Ecto neural progenitor cell (in vitro differentiated cells): ENCODE measurements around the gene TAX1BP1.

Source experiments
- DNase-seq: peaks from one replicate; pipeline ENCODE4 v3.0.0-alpha.2; 2018; ENCODE audit warnings: low spot score

TAX1BP1 gene

DNA sequence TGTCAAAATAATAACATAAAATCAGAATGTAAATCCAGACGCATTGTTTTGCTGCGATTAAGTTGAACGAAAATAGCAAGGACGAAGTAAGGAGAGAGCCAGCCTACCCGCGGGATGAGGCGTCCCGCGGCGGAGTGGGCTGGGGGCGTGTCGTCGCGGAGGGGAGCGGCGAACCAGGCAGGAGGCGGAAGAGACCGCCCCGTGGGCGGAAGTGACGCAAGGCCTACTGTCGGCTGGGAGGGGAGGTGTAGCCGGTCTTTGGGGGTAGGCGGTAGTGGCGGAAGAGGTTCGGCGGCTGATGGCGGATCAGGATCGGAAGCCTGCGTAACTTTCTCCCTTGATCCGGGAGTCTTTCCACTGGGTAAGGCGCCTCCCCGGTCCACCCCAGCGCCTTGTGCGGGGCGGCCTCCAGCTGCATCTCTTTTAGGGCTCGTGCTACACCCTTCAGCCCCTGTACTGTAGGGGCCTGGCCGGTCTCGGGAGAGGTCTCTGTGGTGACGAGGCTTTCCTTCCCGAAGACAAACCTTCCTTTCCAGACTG is at the start of gene TAX1BP1:
Gene TAX1BP1 (plus strand): TSS at position 254 of the 540 bp plus-strand sequence. CDS start 8,363 bp downstream, outside the sequence.
- peak; percentile 94 for DNase-seq

DNA sequence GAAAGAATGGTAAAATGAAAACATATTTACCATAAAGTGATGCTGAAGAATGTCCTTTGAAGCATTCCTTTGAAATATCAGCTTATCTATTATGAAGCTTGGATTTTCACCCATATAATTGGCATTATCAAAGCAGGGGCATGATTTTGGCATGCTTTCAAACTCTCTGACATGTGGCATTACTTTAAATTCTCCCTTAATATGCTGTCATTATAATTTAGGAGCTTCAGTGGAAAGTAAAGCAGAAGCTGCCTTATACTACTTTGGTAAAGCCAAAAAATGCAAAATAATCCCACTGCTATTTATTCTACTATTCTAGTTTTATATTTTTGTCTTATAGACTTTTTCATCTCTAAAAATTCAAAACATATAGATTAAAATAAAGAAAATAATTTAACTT is 49.3 kb upstream of the TAX1BP1 start:
- DNase-seq = no peak

DNA sequence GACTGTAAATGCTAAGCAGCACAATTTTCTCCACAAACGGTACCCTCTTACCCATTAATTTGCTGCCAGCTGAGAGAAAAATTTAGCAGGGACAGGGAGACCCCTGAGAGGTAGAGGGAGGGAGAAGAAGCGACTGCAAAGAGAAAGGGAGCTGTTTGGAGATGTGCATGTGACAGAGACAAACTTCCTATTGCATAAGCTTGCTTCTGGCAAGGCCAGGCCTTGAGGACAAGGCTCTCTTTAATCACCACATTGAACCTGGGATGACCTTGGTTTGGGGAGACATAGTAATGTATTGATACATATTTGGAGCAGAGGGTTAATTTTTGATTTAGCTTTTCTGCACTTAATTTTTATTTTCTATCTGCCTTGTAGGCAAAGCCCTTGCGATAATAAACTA is 46.2 kb upstream of the TAX1BP1 start:
- DNase-seq = no peak

DNA sequence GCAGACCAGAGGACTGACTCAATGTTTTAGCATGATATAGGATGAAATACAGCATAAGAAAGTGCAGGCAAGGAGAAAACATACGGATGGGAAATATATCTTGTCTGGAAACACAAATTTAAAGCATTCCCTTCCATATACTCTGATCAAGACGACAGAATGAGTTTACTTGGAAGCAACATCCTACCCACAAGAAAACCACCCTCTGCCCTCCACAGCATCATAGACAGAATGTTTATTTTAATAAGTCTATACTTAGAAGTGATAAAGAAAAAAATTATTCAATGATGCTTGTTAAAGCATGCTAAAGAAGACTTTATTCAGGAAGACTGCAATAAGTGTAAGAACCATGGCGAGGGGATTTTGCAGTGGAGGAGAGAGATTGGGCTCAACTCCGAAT is 44.9 kb upstream of the TAX1BP1 start:
- DNase-seq = no peak

DNA sequence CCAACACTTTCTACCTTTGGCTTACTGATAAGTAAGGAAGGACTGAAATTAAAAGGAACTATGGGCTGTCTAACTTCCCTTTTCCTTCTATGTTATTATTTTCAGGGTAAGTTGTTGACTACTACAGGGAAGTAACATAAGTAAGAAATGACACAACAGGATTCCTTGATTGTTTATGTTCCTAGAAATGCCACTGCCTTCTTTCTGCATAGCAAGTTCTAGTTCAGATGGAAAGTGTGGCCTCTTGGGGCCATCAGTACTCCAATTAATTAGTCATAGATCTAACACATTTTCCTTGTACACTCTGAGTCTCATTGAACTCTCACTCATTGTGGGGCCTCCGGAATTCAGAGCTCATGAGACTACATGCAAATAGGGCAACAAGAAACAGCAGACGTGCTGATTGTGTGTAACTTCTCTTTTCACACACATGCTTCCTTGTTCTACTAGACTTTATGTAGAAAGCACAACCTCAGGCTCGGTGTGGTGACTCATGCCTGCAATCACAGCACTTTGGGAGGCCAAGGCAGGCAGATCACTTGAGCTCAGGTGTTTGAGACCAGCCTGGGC is 42.0 kb upstream of the TAX1BP1 start:
- no peak for DNase-seq

DNA sequence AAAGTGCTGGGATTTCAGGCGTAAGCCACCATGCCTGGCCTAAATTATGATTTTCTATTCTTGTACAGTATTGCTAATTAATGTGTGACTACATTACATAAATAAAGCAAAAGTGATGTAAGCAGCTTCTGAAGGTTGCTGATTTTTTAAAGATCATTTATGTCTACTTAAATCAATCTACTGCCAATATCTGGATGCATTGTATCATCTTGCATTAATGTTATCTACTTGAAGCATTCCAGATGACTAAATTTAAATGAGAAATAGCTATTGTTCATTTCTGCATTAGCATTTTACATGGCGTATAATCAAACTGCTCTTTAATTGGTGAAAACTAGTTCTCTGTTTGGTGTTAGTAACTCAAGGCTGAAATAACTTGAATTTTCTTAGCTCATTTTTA is 40.2 kb upstream of the TAX1BP1 start:
- no peak for DNase-seq

DNA sequence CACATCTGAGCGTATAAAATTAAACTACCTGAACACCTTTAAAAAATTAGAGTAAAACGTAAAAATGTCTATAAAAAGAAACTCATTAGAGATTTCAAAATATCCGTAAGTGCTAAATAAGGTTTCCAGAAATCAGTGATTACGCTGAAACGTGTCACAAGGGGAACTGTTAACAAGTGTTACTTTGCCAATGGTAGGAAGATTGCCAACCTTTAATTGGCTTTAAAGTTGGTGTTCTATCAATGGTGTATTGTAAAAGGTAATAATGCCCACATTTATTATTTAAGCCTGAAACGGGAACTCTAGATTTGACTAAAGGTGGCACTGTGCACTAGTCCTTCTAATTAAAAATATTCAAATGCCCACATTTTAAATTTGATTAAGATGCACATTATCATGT is 39.5 kb upstream of the TAX1BP1 start:
- DNase-seq = no peak

DNA sequence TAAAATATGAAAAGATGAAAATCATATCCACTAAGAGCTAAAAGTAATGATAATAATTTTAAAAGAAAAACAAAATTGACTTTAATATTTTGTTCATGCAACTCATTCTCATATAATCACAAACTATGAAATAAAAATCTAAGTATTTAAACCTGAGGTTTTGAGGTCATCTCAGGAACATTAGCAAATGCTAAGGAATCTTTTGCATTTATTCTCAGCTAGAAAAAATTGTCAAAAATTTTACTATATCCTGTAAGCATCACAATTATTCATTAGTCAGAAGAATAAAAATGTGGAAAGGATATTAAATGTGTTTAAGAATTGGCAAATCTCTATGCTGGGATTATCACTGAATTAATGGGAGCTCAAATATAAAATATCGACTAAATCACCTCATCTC is 36.8 kb upstream of the TAX1BP1 start:
- no peak for DNase-seq

DNA sequence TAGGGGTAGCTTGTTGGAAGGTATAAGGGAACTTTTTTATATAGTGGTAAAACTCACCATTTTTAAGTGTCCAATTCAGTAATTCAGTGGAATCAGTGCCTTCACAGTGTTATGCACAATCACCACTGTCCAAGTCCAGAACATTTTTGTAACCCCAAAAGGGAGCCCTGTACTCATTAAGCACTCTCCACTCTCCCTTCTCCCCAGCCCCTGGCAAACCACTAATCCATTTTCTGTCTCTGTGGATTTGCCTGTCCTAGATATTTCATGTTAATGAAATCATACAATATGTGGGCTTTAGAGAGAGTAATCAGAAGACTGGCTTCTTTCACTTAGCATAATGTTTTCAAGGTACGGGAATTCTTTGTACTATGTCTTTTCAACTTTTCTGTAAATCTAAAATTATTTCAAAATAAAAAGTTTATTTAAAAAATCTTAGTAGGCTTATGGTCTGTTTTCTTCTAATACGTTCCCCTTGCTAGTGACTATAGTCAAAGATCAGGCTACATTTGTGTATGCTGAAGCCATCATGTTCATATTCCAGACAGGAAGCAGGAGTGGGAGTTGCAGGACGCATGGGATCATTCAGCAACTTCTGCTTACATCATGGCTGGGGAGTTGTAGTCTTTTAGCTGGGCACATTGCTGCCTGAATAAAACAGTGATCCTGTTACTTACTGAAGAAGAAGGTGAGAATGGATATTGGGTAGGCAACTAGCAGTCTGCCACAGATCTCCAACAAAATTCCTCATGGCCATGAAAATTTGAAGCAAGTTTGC is 35.4 kb upstream of the TAX1BP1 start:
- no peak for DNase-seq

DNA sequence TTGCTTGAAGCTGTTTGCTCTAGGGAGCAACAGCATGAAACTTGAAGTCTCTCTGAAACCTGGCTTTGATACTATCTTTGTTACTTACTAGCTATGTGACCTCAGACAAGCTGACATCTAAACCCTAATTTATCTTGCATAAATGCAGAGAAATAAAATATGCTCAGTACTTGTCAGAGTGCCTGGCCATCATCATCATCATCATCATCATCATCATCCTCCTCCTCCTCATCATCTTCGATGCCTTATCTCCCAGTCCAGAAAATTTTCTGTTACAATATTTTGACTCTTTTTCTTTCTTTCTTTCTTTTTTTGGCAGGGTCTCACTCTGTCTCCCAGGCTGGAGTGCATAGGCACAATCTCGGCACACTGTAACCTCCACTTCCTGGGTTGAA is 34.8 kb upstream of the TAX1BP1 start:
- DNase-seq = no peak

DNA sequence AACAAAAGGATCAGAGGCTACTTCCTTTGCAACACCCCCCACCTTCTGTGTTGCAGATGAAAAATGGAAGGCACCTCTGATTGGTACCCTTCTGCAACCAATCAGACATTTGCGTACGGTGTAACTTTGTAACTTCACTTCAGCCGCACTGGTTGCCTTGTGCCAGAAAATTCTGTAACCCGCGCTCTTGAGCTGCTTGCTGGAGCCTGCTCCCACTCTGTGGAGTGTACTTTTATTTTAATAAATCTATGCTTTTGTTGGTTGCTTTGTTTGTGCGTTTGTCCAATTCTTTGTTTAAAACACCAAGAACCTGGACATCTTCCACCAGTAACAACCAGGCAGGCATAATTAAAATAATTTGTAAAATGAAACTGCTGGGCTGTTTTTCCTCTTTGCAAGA is 31.5 kb upstream of the TAX1BP1 start:
- DNase-seq = no peak

DNA sequence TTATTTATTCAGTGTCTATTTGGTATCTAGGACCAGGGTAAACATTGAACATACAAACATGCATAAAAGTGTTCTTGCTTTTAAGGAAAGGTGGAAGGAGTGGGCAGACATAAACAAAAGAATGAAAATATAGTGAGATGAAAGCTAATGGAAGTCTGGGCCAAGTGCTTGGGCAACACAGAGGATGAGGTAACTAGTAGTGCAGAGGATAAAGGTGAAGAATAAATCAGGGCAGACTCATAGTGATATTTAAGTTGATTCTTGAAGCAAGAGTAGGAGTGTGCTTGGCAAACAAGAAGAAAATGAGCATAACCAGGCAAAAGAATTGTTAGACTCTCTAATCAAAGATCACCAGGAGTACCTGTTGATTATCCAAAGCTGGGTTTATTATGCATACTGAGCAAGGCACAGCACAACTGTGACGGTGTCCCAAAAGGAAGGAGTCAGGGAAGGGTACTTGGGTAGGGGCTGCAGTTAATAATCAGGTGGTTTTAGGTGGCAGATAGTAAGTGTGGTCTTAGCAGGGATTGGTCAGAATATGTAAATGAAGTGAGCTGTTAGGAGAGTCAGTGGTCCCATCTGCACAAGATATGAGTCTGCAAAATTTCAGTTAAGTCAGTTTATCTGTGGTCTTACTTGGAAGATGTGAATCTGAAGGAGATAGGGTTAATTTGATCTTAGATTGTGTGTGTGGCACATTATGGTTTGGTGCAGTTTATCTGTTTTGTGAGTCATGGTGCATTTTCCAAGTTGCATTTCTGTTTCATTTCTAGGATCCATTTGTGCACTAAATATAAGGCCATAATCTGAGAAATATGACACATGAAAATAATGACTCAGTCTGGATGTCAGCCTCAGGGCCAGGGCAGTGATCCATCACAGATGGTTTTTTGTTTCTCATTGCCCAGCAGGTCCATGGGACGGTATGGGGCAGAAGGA is 30.6 kb upstream of the TAX1BP1 start:
- no peak for DNase-seq

DNA sequence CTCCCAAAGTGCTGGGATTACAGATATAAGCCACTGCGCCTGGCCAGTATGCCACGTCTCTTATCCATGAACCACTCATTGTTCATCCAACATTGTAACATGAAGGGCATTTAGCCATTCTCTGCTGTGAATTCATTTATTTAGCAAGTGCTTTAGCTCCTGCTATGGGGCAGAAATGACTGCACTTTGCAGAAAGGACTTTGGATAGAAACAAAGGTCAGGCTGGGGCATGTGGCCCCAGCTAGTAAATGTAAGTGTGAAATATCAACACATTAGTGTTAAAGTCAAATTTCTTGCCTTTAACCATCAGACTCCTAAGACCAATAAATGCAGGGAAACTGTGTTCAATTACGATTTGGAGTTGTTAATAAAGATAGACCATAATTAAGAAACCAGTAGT is 27.7 kb upstream of the TAX1BP1 start:
- no peak for DNase-seq

DNA sequence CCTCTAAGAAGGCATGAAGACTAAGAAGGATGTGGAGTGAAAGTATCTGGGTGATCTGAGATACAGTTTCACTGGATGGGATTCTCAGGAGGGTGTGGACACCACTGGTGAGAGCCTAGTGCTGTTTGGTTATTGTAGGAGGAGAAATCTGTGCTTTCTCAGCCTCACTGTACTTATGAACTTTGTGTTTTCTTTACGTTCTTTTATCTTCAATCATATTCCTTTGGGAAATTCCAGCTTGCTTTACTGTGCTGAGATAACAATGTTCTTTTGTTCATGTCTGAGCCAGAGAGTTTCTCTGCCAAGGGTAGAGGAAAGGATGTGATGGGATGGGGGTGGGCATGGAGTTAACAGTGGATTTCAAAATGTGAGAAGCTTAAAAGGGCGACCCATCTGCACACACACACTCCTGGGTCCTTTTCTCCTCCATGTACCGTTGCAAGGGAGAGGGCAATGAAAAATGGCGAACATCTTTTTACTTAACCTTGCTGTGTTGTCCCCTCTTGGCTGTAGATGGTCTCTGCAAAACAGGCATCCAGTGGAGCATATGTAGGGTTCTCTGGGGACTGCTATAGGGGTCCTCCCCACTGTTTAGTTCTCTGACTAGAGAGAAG is 25.0 kb upstream of the TAX1BP1 start:
- DNase-seq = no peak

DNA sequence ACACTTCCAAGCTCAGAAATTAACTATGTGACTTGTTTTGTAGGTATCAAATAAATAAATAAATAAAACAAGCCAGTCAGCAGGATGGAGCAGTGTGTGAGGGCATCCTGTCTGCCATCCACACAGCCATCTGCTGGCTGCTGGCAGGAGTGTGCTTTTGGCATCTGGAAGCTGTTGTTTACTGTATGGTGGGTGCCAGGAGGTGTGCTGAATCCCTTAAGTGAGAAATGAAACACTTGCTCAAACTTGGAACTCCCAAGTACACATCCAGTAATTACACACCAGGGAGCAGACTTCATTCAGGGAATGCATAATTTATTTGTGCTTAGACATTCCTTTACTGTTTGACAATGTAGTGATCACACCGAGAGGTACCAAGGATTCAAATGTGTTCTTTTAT is 16.9 kb upstream of the TAX1BP1 start:
- no peak for DNase-seq

DNA sequence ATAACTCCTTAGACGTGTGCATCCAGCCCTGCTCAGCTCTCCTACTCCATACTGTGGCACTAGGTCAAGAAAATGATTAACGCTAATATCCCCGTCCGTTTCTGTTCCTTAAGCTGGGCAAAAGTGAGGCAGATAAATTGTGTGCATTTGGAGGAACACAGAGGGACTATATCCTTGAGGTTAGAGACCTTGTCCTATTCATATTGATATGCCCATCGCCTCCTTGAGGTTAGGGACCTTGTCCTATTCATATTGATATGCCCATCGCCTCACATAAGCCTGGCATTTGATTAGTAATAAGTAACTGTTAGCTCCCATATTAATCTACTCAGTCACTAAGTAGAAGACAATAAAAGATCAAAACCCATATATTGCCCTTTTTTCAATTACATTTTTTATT is 12.9 kb upstream of the TAX1BP1 start:
- no peak for DNase-seq

DNA sequence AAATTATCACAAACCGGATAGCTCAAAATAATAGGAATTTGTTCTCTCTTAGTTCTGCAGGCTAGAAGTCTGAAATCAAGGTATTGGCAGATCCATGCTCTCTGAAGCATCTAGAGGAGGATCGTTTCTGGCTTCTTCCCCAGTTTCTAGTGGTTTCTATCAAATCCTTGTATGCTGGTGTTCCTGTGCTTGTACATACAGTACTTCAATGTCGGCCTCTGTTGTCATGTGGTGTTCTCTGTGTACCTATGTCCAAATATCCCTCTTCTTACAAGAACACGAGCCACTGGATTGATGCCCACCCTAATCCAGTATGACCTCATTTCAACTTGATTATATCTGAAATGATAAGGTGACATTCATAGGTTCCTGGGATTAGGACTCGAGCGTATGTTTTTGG is 9.8 kb upstream of the TAX1BP1 start:
- DNase-seq = no peak

DNA sequence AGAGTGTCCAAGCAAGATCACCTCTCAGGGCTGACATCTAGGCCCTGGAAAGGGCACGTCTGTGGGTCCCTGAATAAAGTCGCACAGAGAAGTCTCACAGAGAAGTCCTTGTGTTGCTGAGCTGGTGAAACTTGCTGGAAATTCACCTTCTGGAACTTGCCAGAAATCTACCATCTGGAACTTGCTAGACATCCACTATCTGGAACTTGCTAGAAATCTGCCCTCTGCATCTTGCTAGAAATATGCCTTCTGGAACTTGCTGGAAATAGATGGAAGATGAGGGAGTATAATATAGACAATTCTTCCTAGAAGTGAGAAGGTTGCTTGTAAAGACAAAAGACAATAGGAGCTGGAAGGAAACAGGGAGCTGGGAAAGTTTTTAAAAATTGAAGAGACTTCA is 5.4 kb upstream of the TAX1BP1 start:
- no peak for DNase-seq

DNA sequence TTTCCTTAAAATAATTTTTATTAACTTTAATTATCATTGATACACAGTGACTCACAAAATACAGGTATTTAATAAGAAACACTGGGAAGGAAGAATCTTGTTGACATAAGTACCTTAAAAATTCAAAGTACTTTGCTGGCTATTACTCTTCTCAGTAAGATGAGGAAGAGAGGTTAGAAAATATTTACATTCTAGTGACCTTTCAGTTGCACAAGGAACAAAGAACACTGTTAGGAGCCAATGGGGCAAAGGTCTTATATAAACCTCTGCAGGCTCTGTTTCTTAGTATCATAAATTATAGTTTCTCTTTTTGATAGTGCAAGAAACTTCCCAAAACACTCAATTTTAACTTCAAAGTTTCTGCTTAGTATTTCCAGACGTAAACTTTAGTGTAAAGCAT is 4.8 kb upstream of the TAX1BP1 start:
- DNase-seq = no peak

DNA sequence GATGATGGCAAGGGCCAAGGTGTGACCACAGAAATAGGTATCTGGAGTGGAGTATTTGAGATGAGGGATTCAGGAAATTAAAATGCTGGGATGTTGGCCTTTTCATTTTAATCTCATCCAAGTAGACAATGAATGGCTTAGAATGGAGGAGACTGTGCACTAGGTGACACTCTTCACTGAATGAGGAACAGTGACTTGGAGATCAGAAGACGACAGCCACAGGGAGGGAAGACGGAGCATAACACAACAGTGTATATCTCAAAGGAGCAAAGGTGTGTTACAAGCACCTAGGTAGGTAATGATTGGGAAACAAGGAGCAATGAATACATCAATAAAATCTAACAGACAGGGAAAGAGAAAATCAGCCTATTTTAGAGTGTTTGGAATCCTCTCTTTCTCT is 4.1 kb upstream of the TAX1BP1 start:
- no peak for DNase-seq

DNA sequence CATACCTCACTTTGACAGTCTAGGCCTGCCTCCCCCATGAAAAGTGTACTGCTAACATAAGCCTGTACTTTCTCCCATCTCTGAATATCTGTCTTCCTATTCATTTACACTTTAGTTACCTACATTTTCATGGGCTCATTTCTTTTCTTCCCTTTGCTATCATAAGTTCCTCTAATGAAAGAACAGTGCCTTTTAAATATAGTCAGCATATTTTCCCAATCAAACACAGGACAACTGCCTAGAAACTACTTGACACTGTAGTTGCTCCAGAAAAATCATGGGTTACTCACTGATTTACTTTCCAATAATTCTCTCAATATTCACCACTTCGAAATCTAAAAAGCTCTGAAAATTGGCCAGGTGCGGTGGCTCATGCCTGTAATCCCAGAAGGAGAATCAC is 2.8 kb upstream of the TAX1BP1 start:
- DNase-seq = no peak

DNA sequence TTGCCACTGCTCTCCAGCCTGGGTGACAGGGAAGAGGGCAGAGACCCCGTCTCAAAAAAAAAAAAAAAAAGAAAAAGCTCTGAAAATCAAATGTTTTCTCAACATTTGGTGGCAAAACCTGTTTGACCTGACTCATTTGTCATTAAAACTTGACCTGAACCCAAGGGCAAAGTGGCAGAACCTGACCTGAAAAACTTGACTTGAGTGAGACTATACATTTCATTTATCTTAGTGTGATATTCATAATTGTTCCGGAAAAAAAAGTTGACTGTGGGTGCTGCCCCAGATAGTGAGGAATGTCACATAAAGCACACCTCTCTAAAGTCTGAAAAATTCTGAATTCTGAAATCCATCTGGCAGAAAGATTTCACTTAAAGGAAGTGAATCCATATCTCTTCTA is 2.3 kb upstream of the TAX1BP1 start:
- DNase-seq = no peak
